HepG2 (cell line): ENCODE measurements around the gene TUBB. TPM values are rescaled to one million over a fixed set of nuclear protein-coding genes. Genes with fewer than 3 reads are reported as not detected.

ENCODE experiments used
- BHLHE40 ChIP-seq: IDR thresholded peaks from 2 replicates; pipeline ENCODE4 v1.6.1; 2011; ENCODE audit warnings: low read length, improper control_type of control experiment
- CAMTA2 ChIP-seq: sonication (generic); formaldehyde crosslinking; IDR thresholded peaks from 2 replicates; pipeline ENCODE4 v1.4.0; 2020; ENCODE audit warnings: mild to moderate bottlenecking, missing genetic modification reagents, borderline replicate concordance
- CENPT ChIP-seq: sonication (generic); formaldehyde crosslinking; IDR thresholded peaks from 2 replicates; pipeline ENCODE4 v1.8.0; 2022; ENCODE audit warnings: low read depth, mild to moderate bottlenecking, moderate library complexity, missing genetic modification reagents
- CTCF ChIP-seq: sonication (generic); formaldehyde crosslinking; IDR thresholded peaks from 2 replicates; pipeline ENCODE4 v1.5.0; 2020; ENCODE audit warnings: mild to moderate bottlenecking, missing genetic modification reagents, moderate library complexity
- DZIP1 ChIP-seq: sonication (generic); formaldehyde crosslinking; IDR thresholded peaks from 2 replicates; pipeline ENCODE4 v1.5.0; 2020; ENCODE audit warnings: mild to moderate bottlenecking, missing genetic modification reagents
- GABPB1 ChIP-seq: IDR thresholded peaks from 2 replicates; pipeline ENCODE4 v1.6.1; 2016; ENCODE audit warnings: mild to moderate bottlenecking, missing genetic modification reagents, moderate library complexity, missing compliant biosample characterization
- HOXA3 ChIP-seq: sonication (generic); formaldehyde crosslinking; IDR thresholded peaks from 2 replicates; pipeline ENCODE4 v1.5.0; 2020; ENCODE audit warnings: missing genetic modification reagents
- IKZF4 ChIP-seq: sonication (generic); formaldehyde crosslinking; IDR thresholded peaks from 2 replicates; pipeline ENCODE4 v1.5.1; 2020; ENCODE audit warnings: borderline replicate concordance, mild to moderate bottlenecking, low read depth, missing genetic modification reagents; ENCODE audit errors: not compliant biosample characterization
- NCOR1 ChIP-seq: fragments of 200-600 bp; sonication (generic); IDR thresholded peaks from 2 replicates; pipeline ENCODE4 v1.7.0; 2017; ENCODE audit warnings: antibody characterized with exemption, low read length, borderline replicate concordance
- NFATC3 ChIP-seq: sonication (generic); formaldehyde crosslinking; IDR thresholded peaks from 2 replicates; pipeline ENCODE4 v1.5.1; 2020; ENCODE audit warnings: mild to moderate bottlenecking, missing genetic modification reagents
- PATZ1 ChIP-seq: sonication (generic); formaldehyde crosslinking; IDR thresholded peaks from 2 replicates; pipeline ENCODE4 v1.4.0; 2020; ENCODE audit warnings: missing genetic modification reagents
- POLR2AphosphoS5 ChIP-seq: IDR thresholded peaks from 2 replicates; pipeline ENCODE4 v1.6.1; 2012; ENCODE audit warnings: low read depth, low read length
- SMAD9 ChIP-seq: sonication (generic); formaldehyde crosslinking; IDR thresholded peaks from 2 replicates; pipeline ENCODE4 v1.5.1; 2020; ENCODE audit warnings: mild to moderate bottlenecking, missing genetic modification reagents
- SNAPC5 ChIP-seq: sonication (generic); formaldehyde crosslinking; IDR thresholded peaks from 2 replicates; pipeline ENCODE4 v1.8.1; 2023; ENCODE audit warnings: mild to moderate bottlenecking, missing genetic modification reagents, borderline replicate concordance
- ZBTB10 ChIP-seq: sonication (generic); formaldehyde crosslinking; IDR thresholded peaks from 2 replicates; pipeline ENCODE4 v1.4.0; 2020; ENCODE audit warnings: missing genetic modification reagents, borderline replicate concordance
- ZBTB3 ChIP-seq: sonication (generic); formaldehyde crosslinking; IDR thresholded peaks from 2 replicates; pipeline ENCODE4 v1.4.0; 2020; ENCODE audit warnings: low read depth, mild to moderate bottlenecking, moderate library complexity, missing genetic modification reagents, borderline replicate concordance
- ZNF317 ChIP-seq: sonication (generic); formaldehyde crosslinking; IDR thresholded peaks from 2 replicates; pipeline ENCODE4 v1.5.0; 2020; ENCODE audit warnings: mild to moderate bottlenecking, missing genetic modification reagents
- ZNF546 ChIP-seq: sonication (generic); formaldehyde crosslinking; conservative IDR thresholded peaks from 2 replicates; pipeline ENCODE4 v1.8.1; 2023; ENCODE audit warnings: mild to moderate bottlenecking, missing genetic modification reagents
- polyA plus RNA-seq, 8 experiments: library from polyadenylated mRNA; depleted of rRNA in 3 of 8; stranded (reverse) in 7 of 8; unstranded in 1 of 8; fragments of >200 nt; fragmentation: Illumina TruSeq in 4 of 8; extraction: Trizol in 4 of 8; gene quantifications; 2 replicates each; pipeline versions ENCODE4 v1.2.1 to v1.2.3, GENCODE V29; 2011 to 2016; ENCODE audit warnings: low read depth in 4 of 8, missing spikeins in 1 of 8, mixed read lengths in 1 of 8; ENCODE audit not compliant: insufficient read depth in 1 of 8
- total RNA-seq, 5 experiments: library from RNA; depleted of rRNA; stranded (reverse); fragments of >200 nt; fragmentation: Illumina TruSeq; extraction: Trizol; gene quantifications; 2 replicates each; pipeline ENCODE4 v1.2.3, GENCODE V29; 2016; ENCODE audit warnings: low read depth in 1 of 5

TUBB gene
- total and polyA plus RNA-seq, 2 of the 13 experiments (the other 11 are each of a cell fraction or from before 2014, with no cell fraction given), result 911 to 1,163 TPM

GRCh38 chr6:30722280-30723112, 2.3 kb downstream of the TUBB start (continued):
- TF ChIP-seq BHLHE40 (peak; percentile 35; the same call in 1 of the 2 replicates), GABPB1 (CRISPR knock-in tag) (0 out of 2 replicates have a peak, but pooled peaks have one; percentile 9), CAMTA2 (CRISPR knock-in tag) (0 out of 2 replicates have a peak, but pooled peaks have one; percentile 52), DZIP1 (CRISPR knock-in tag) (0 out of 2 replicates have a peak, but pooled peaks have one; percentile 31), SMAD9 (CRISPR knock-in tag) (no peak), CTCF (CRISPR knock-in tag) (peak; percentile 96), CENPT (CRISPR knock-in tag) (no peak), SNAPC5 (CRISPR knock-in tag) (no peak), ZBTB3 (CRISPR knock-in tag) (no peak), PATZ1 (CRISPR knock-in tag) (0 out of 2 replicates have a peak, but pooled peaks have one; percentile 32), ZNF546 (CRISPR knock-in tag) (peak; percentile 80), POLR2AphosphoS5 (peak; percentile 5; the same call in 1 of the 2 replicates), NFATC3 (CRISPR knock-in tag) (0 out of 2 replicates have a peak, but pooled peaks have one; percentile 6), IKZF4 (CRISPR knock-in tag) (no peak), NCOR1 (no peak), ZBTB10 (CRISPR knock-in tag) (peak; percentile 38; the same call in 1 of the 2 replicates), ZNF317 (0 out of 2 replicates have a peak, but pooled peaks have one; percentile 41), HOXA3 (CRISPR knock-in tag) (peak; percentile 42; the same call in 1 of the 2 replicates)
